Measurements from ENCODE around the gene SLC15A3.

Gene SLC15A3

DNA sequence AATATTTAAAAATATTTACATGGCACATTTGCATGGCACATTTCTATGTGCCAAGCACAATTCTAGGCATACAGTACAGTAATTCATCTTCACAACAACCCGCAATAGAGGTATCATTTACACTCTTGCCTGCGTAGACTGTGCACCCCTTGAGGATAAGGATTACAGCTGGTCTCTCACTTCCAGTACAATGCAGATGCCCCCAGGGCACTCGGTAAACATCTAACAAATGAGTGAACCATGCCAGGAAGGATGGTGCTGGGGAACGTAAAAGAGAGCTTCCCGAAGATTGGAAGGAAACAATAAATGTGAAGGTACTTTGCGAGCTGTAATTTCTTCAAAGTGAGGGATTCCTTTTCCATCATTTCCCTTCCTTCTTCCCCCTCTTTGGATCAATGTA is 46.9 kb downstream of the SLC15A3 start:
- TF ChIP-seq, protein P1, sequence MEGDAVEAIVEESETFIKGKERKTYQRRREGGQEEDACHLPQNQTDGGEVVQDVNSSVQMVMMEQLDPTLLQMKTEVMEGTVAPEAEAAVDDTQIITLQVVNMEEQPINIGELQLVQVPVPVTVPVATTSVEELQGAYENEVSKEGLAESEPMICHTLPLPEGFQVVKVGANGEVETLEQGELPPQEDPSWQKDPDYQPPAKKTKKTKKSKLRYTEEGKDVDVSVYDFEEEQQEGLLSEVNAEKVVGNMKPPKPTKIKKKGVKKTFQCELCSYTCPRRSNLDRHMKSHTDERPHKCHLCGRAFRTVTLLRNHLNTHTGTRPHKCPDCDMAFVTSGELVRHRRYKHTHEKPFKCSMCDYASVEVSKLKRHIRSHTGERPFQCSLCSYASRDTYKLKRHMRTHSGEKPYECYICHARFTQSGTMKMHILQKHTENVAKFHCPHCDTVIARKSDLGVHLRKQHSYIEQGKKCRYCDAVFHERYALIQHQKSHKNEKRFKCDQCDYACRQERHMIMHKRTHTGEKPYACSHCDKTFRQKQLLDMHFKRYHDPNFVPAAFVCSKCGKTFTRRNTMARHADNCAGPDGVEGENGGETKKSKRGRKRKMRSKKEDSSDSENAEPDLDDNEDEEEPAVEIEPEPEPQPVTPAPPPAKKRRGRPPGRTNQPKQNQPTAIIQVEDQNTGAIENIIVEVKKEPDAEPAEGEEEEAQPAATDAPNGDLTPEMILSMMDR (conservative IDR thresholded peaks at IDR 0.05; ENCODE audit: low read depth, low read length), result no peak
- no peak for DNase-seq (ENCODE audit: low read depth)
- peak overlapping the region; percentile 90 for H3K4me3 ChIP-seq (ENCODE audit: low read depth, low read length)

- no peak overlapping the region for H3K4me3 ChIP-seq (ENCODE audit: low read depth, low read length)
- TF ChIP-seq, protein P1 (conservative IDR thresholded peaks at IDR 0.05; ENCODE audit: low read depth, low read length), result no peak
- no peak for DNase-seq (ENCODE audit: low read depth)
These were observed 49.4 kb downstream of the SLC15A3 start for GRCh38 chr11:60902625-60903024.

- no peak for DNase-seq (ENCODE audit: low read depth)
- TF ChIP-seq, protein P1 (conservative IDR thresholded peaks at IDR 0.05; ENCODE audit: low read depth, low read length), result no peak
- no peak overlapping the region for H3K4me3 ChIP-seq (ENCODE audit: low read depth, low read length)
These were observed 51.1 kb downstream of the SLC15A3 start for GRCh38 chr11:60900673-60901404.

DNA sequence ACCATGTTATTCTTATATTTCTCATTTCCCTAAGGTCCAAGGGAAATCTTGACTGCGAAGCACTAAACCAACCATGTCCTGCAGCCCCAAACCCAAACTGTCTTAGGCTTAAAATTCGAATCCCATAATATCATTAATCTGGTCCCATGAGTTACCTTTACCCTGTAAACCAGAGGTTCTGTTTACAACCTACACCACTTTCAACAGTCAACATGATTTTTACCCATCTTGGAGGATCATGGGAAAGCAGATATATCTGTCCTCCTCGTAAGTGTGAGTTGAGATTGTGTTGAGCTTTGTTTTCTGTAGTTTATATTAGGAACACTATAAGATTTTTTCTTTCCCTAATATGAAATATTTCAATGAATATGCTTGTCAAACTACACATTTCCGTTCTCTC is 52.0 kb downstream of the SLC15A3 start:
- no peak for DNase-seq (ENCODE audit: low read depth)
- TF ChIP-seq, protein P1 (conservative IDR thresholded peaks at IDR 0.05; ENCODE audit: low read depth, low read length), result no peak
- no peak overlapping the region for H3K4me3 ChIP-seq (ENCODE audit: low read depth, low read length)

DNA sequence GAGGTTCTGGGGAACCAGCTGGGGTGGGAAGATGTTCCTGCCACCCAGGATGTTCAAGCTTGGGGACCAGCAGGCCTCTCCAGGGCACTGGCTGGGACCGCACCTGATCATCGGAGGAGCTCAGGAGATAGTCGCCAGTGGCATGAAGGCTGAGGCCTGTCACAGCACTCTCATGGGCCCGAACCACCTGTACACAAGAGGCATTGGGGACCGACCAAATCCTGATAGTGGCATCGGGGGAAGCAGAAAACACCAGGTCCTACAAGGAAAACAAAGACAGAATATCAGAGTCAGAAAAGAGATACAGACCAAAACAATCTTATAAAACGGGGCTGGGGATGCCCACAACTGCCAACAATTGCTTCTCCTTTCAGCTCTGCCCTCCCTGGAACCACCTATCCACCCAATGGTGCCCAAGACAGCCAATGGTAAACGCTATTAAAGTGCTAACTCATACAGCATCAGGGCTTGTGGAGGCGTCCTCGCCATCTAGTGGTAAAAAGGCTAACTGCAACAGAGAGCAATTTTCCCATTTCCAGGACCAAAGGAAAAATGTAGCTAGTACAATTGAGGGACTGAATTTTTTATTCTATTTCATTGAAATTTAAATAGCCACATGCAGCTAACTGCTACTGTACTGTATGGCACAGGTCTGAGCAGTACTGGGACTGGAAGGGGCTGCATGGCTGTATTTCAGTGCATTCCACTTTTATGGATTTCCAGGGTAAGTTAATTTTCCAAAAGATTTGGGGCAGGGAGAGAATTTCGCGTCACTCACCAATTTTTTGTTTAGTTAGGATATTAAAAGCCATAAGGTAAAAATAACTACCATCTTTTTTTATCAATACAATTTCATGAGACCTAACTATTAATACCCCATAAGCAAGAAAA is 52.7 kb downstream of the SLC15A3 start:
- DNase-seq (ENCODE audit: low read depth), result peak; percentile 83
- no peak overlapping the region for H3K4me3 ChIP-seq (ENCODE audit: low read depth, low read length)
- TF ChIP-seq, protein P1 (conservative IDR thresholded peaks at IDR 0.05; ENCODE audit: low read depth, low read length), result peak; percentile 99

GRCh38 chr11:60897496-60897895 is 54.5 kb downstream of the SLC15A3 start:
- DNase-seq (ENCODE audit: low read depth), result no peak
- no peak overlapping the region for H3K4me3 ChIP-seq (ENCODE audit: low read depth, low read length)
- TF ChIP-seq, protein P1 (conservative IDR thresholded peaks at IDR 0.05; ENCODE audit: low read depth, low read length), result no peak
